ENCODE results near the gene PFN3.

The PFN3 gene

DNA sequence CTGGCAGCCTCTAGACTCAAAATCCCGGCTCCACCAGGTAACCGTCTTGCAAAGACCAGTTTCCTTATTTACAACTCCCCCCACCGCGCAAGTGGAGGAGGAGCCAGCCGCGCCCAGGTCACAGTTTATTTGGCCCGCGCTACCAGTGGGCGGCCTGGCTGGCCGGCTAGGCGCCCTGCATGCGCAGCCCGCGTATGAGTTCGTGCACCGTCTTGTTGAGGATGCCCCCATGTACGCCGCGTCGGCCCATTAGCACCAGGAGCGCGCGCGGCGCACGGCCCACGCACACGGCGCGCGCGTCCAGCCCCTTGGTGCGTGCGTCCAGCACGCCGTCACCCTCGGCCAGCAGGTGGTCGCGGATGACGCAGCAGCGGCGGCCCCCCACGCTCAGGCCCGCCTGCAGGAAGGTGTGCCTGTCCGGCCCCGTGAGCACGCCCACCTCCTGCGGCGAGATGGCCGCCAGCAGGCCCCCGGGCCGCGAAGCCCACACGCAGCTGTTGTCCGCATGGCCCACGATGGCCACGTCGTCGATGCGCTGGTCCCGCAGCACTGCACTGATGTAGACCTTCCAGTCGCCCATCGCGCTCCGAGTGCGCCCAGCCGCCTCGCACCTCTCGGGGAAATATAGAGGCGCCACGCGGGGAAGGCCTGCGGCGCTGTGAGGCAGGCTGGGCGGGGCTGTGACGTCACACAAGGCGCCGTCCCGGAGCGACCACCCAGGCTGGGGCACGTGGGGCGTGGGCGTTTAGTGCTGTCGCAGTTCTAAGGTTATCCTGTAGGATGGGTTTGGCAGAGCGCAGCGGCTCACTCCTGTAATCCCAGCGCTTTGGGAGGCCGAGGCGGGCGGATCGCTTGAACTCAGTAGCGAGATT lies at the start of gene PFN3:
TSS of gene PFN3 (minus strand) at position 665 of the 872 bp plus-strand sequence. CDS start at position 580, 85 bp downstream.
- no peak for DNase-seq (ENCODE audit: low spot score)

- DNase-seq (ENCODE audit: low spot score) = no peak
Observed at GRCh38 chr5:177449140-177450061, 48.9 kb upstream of the PFN3 start.

DNA sequence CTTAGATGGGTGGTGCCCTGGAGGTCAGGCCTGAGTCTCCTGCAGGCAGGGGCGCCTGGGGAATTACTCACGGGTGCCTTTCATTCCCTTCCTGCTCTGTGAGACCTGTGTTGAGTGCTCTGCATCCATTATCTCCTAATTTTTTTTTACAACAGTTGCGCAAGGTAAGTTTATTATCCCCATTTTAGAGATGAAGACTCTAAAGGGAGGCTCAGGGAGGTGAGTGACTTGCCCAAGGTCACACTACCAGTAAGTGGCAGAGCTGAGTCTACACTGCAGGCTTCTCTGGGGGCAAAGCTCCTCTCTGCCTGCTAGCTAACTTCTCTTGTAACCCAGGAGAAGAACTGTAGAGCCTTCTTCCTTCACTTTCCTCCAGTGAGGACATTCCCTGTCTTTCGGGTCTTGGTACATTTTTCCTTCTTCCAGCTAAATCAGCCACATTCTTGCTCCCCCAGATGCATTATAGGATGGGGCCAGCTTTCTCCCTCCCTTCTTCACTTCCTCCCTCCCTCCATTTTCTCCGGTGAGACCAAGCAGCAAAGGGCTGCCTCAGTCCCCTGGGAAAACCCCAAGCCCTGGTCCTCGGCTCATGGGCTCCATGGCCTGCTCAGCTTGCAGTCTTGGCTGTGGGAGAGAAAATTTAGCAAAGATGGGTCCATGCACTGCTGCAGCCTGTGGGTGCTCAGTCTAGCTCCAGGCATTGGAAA lies 47.9 kb upstream of the PFN3 start:
- no peak for DNase-seq (ENCODE audit: low spot score)

- peak; percentile 59 for DNase-seq (ENCODE audit: low spot score)
Observed at GRCh38 chr5:177447611-177448243, 47.3 kb upstream of the PFN3 start.

DNA sequence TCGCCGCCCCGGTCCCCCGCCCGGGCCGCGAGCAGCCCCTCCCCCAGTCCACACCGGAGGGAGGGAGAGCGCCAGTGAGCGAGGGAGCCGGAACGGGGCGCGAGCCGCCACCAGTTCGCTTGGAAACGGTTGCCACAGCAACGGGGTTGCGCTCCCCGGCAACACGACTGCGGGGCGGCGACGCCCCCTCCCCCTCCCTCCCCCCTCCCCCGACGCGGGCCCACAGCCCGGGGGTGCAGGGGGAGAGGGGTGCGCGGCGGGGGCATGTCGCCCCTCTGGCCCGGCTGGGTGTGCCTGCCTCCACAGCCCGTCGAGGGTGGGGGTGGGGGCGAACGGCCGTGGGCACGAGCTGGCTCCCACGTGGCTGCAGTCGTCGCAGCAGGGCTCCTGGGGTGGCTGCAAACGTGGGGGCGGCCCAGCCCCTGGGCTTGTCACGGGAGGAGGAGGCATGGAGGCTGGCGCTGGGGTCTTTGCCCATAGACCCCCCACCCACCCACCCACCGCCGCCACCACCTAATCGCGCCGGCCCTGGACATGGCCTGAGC lies 46.7 kb upstream of the PFN3 start:
- peak; percentile 59 for DNase-seq (ENCODE audit: low spot score)

- peak; percentile 95 for DNase-seq (ENCODE audit: low spot score)
Observed at GRCh38 chr5:177446200-177447065, 46.0 kb upstream of the PFN3 start, which contains the start of gene PRR7. PRR7 (plus strand) TSS chr5:177446814; CDS start chr5:177455068, 8,254 bp downstream.

GRCh38 chr5:177445917-177446199 lies 45.4 kb upstream of the PFN3 start:
- DNase-seq (ENCODE audit: low spot score) = no peak

DNA sequence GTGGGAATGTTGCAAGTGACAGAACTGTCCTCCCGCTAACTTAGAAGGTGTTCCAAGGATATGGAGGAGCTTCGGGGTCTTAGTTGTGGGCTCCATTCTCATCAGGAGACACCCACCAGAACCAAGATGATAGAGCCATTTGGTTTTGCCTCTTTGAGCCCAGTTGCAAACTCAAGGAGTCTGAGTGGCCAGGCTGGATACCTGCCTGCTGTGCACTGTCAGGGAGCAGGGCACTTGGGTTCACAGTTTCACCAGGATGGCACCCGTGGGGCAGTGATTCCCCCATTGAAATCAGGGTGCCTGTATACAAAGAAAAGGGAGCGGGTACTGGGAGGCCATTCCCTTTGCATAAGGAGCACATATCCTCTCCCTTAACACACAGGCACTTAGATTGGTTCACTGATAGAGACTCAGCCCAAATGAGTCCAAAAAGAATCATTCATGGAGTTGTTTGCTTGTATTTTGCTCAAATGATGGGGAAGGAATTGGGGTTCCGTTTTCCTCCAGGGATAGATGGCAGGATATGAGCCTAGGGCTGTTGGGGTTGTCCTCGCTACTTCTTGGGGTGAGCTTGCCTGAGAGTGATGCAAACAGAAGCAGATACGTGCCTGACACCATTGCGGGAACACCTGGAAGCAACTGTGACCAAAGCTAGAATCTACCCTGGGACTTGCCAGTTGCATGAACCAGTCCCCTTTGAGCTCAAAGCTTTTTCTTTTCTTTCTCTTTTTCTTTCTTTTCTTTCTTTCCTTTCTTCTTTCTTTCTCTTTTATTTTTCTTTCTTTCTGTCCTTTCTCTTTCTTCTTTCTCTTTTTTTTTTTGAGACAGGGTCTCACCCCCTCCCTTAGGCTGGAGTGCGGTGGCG lies 44.8 kb upstream of the PFN3 start:
- DNase-seq (ENCODE audit: low spot score) = no peak

DNA sequence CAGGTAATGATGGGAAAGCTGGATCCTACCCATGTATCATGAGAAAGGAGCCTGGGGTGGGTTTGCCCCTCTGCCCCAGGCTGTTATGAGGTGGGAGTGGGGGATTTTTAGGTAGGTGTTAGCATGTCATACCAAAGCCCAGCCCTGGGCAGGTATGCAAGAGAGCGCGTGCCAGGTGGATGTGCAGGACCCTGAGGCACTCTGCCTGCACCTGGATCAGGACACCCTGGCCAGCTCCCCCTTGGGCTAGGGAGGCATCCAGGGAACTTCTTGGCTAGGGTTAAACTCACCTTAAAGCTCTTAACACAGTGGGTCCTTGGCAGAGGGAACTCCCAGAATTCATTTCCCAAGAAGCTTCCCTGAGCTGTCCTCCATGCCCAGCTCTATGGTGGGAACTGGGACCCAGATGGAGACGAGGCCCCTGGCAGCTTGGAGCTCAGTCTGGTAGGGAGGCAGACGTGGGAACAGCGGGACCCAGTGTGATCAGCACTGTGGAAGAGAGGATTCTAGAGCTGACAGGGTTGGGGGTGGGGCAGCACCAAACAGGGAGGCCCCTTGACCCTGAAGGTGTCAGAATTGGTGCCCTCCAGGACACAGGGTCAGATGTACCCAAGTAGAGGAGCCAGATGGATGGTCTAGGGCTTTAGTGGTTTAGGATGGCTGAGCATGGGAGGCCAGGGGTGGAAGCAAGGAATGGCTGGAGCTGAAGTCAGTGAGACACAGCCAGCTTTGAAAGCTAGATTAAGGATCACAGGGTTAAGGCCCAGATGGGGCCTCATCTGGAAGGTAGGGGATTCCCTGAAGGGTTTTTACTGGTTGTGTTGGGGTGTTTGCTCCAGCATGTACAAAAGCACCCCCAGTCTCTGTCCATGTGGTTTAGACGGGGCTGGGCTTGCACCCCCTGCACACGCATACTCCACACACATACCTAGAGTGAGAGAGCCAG lies 43.9 kb upstream of the PFN3 start:
- no peak for DNase-seq (ENCODE audit: low spot score)

GRCh38 chr5:177443144-177443983 lies 42.9 kb upstream of the PFN3 start:
- DNase-seq (ENCODE audit: low spot score) = no peak

- DNase-seq (ENCODE audit: low spot score) = no peak
Observed at GRCh38 chr5:177442066-177442826, 41.8 kb upstream of the PFN3 start.

GRCh38 chr5:177440990-177441780 lies 40.7 kb upstream of the PFN3 start:
- no peak for DNase-seq (ENCODE audit: low spot score)

DNA sequence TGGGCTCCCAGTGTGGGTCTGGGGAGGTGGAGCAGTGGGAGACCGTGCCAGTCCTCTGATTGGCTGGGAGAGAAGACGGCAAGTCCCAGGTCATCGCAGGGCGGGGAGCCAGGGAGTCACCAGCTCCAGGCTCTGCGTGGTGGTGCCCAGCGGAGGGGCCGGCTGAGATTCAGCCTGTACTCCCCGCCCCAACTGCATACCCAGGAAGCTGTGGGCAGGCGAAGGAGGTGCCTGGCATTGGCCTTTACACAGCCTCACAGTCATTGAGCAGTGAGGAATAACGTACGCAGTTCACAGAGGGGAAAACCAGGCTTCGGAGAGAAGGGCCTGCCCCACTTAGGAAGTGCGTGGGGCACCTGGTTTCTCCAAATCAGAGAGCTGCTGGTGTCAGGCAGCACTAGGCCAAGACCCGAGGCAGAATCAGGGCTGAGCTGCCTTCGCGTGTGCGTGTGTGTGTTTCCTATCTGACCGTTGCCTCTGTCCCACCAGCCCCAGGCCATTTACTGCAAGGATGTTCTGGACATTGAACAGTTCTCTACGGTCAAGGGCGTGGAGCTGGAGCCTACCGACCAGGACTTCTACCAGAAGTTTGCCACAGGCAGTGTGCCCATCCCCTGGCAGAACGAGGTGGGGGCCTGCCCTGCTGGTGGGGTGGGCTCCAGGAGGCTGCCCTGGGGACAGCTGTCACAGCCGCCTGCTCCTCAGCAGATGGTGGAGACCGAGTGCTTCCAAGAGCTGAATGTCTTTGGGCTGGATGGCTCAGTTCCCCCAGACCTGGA lies 39.9 kb upstream of the PFN3 start:
- no peak for DNase-seq (ENCODE audit: low spot score)

- no peak for DNase-seq (ENCODE audit: low spot score)
Observed at GRCh38 chr5:177439518-177440053, 39.1 kb upstream of the PFN3 start.

- no peak for DNase-seq (ENCODE audit: low spot score)
Observed at GRCh38 chr5:177438468-177438867, 38.0 kb upstream of the PFN3 start.

Measured in GM03348 (cell line).